GM18868 (cell line): ENCODE measurements around the gene LHX4.
A peak's percentile ranks its signal among the peaks of the same experiment; 100 is the strongest.

Experiments
- ATAC-seq: cut with Tn5 transposase; IDR thresholded peaks from one replicate; pipeline ENCODE4 v1.9.1; 2021; ENCODE audit warnings: mild to moderate bottlenecking, moderate library complexity; ENCODE audit not compliant: unreplicated experiment

The LHX4 gene

GRCh38 chr1:180241716-180242544 lies 11.9 kb downstream of the LHX4 start:
- no peak for ATAC-seq

GRCh38 chr1:180243517-180244221 lies 13.6 kb downstream of the LHX4 start:
- ATAC-seq, result no peak

GRCh38 chr1:180244840-180245239 lies 14.8 kb downstream of the LHX4 start:
- no peak for ATAC-seq

GRCh38 chr1:180246579-180246978 lies 16.5 kb downstream of the LHX4 start:
- ATAC-seq, result no peak

- ATAC-seq, result no peak
Observed at GRCh38 chr1:180247061-180247460, 17.0 kb downstream of the LHX4 start.

- no peak for ATAC-seq
Observed at GRCh38 chr1:180247580-180247979, 17.5 kb downstream of the LHX4 start.

GRCh38 chr1:180248176-180248575 lies 18.1 kb downstream of the LHX4 start:
- no peak for ATAC-seq

DNA sequence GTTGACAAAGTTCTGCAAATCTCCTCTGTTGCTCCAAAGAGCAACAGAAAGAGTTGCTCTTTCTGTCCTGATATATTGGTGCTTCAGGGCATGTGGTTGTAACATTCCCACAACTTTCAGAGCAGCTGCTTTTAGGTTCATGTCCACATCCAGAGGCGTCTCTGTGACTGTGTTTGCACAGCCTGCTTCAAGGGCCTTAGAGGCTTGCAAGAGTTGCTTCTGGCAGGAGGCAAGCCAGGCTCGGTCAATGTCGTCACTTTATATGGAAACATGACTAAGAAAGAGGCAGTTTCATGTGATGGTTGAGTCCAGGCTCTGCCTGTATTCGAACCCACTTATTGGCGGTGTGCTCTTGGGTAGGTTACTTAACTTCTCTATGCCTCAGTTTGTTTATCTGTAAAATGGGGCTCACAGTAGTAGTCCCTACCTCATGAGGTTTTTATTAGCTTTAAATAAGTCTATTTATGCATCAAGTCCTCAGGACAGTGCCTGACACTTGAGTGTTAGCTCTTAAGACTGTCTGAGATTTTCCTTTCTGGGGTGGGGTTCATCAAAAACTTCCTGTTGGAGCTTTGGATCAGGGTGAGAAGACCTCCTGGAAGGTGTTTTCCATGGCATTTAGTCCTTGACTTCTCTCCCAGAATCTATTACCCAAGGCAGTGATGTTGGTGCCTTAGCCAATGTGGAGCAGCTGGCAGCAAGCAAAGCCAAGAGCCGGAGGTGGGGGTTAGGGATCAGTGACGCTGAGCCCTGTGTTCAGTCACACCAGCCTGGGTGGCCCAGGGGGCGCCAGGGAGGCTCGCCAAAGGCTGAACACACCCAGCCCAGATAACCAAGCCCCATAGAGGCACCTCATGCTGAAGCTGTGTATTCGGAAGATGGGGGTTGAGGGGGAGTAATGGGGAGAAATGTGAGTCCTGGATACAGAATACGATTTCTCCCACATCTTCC lies 18.9 kb downstream of the LHX4 start:
- no peak for ATAC-seq

- no peak for ATAC-seq
Observed at GRCh38 chr1:180249725-180250498, 19.8 kb downstream of the LHX4 start.

DNA sequence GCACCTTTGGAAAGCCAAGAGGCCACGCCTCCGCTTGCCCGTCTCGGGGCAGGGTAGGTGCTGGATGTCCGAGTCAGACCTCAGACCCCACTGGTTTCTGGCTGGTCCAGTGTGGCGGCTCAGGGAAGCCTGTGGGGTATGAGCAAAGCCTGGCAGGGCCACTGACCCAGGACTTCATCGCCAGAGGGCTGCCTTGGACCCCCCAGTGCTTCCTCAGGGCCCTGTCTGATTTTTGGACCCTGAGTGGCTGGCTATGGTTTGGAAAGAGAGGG lies 20.4 kb downstream of the LHX4 start:
- ATAC-seq, result no peak

- no peak for ATAC-seq
Observed at GRCh38 chr1:180250883-180251509, 20.9 kb downstream of the LHX4 start.

DNA sequence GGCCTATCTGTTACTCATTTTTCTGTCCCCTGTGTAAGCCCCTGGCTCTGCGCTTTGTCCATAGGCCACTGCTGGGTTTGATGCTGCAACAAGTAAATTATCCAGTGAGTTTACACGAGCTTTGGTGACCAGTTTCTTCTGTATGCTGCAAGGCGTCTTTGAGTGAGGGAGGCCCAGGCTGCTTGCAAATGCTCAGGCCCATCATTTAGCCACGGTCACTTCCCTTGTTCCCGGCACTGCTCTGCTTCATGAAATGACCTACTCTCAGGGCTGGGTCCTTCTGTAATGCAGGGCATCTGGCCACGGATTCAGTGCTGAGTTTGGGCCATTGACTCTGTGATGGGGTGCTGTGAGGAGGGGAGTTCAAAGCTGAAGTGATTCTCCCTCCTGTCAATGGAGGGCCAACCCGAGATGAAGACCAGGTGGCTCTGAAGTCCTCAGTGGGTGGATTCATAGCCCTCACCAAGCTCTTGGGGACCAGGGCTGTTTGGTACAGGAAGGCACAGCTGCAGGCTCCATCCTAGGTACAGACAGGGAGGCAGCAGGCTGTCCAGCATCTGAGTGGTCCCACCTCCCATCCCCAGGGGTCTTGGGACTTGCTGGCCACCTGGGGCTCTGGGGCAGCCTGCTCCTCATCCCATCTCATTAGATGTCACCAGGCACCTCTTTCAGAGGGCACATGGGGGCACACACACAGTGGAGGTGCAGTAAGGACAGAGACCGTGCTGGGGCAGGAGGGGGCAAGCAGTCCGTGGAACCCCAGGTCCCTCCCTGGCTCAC lies 21.7 kb downstream of the LHX4 start:
- ATAC-seq, result no peak

DNA sequence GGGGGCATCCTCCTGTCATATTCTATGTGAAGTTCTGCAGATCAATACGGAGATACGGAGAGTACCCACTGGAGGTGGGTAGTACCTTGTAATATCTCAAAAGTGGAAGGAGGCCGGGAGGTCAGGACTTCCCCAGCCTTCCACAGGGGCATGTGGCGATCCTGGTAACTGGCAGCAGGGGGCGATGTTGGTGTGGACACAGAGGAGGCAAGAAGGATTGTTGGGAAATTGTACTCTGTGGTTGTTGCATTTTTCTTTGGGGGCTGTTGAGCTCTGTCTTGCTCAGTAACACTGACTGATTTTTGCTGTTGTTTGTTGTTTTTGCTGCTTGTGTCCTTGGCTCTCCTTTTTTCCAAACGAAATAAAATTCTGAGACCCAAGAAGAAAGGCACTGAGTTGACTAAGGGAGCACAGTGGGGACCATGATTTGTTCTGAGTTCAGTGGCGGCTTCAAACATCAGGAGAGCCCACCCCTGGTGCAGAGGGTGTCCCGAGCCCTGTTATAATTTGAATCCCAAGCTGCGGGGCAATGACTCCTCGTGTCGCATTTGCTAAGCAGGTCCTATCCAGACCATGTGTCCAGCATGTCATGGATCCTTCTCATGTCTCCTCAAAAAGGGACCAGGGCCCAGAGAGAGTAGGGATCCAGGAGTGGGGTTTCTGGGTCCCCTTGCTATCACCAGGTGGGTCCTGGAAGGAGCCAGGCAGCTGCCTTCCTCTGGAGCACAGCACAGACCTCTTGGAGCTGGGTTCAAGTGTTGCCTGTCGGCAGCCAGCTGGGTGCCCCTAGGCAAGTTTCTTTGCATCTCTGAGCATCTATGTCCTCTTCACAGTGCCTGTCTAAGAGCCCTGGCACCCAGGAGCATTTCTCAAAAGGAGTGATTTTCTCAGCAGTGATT lies 22.8 kb downstream of the LHX4 start:
- ATAC-seq, result peak; percentile 86

DNA sequence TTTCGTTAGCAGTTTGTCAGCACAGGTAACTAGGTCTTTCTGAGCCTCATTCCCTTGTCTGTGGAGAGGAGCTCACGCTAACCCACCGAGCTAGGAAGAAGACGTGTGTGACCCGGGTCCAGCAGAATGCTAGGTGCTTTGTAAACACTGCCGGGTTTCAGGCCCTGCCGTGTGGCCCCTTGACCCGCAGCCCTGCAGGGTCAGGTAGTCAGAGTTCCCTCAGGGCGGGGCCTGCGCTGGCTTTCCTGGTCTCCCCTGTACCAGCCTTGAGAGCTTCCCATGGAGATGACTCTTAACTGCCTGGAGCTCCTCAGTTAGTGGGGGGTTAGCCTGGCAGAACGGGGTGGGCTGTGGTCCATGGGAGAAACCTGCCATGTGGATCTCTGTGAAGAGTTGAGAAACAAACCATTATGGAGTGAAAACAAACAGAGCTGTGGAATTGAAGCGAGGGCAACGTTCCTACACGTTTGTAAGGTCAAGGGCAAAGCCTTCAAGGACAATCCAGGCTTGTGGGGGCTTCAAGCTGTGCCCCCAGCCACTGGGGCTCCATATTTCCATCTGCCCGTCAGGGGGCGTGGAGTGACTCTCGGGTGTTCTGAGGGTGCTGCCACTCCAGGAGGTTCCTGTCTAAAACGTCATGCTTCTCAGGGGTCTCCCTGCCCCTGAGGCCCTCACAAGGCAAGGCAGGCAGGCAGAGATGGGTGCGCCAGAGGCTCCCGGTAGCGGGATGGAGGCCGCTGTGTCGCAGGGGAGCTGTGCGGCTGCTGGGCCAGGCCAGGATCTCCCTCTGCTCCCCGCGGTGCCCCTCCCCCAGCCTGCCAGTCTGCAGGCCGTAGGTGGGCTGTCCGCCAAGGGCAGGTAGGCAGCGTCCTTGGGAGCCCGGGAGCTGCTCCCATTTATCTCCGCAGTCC lies 23.8 kb downstream of the LHX4 start:
- ATAC-seq, result no peak

GRCh38 chr1:180254496-180254819 lies 24.4 kb downstream of the LHX4 start:
- no peak for ATAC-seq

DNA sequence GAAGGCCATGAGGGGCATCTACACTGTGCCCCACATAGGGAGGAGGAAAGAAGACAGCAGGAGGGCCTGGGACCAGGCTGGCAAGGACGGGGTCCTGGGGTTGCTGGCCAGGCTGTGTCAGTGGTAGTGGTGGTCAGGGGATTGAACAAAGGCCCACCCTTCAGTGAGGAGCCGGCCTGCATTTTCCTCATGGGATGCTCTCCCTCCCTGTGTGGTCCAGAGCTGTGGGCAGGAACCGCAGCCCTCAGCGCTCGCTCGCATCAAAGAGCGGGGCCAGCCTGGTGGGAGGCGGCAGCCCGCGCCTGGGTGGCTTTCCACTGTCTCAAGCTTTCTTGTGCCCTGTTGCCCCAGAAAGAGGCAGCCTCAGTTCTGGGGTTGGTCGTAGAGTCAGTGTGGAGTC lies 24.8 kb downstream of the LHX4 start:
- no peak for ATAC-seq

DNA sequence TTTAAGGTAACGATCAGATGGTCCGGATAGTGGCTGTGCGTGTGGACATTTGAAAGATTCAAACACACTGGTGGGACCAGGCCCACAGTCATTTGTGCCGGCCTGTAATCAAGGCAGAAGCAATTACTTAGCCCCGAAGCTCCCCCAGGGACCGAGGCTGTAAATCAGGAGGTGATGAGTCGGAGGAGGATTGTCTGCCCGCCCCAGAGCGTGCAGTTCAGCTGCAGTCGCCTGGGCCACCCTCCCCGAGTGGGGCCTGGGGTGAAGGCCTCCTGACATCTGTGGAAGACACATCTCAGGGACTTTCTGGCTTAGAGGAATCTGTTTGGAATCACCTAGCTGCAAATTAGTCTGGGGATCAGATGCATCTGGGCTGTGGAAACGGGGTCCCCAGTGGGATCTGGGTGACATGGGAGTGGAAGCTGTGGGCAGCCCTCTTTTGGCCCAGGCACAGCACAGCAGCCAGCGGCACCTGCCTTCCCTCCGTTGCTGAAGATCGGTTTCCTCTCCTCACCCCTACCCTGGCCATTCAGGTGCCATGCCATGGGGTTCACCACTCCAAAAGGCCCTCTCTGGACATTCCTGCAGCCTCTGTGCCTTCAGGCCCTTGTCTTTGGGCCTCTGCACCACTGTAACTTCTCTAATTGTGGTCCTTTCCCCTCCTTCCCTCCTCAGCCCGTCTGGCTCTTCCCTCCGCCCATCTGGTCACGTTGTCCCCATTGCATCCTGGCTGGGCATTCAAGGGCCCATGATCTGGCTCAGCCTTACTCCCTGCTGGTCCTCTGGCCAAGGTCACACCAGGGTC lies 25.7 kb downstream of the LHX4 start:
- no peak for ATAC-seq
